ENCODE data around the gene UBN2.
A peak's percentile ranks its signal among the peaks of the same experiment; 100 is the strongest.

The UBN2 gene

DNA sequence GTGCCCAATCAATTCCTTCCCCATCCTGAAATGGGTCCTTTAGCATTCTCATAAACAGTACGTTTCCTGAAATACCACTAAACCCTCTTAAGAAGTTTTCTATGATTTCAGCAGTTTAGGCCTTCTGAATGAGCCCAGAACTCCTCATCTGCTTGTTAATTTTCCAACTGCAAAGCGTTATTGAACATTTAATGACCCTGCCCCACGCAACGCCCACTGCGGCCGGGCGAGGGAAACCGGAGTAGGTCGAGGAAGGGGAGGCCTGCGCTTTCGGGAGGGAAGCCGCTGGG is 608 bp upstream of the UBN2 start:
- TF ChIP-seq SPI1 (IDR thresholded peaks at IDR 0.05; ENCODE audit: low read depth, low read length) (no peak), POU2F2 (IDR thresholded peaks at IDR 0.05; ENCODE audit: low read depth, low read length) (no peak), PAX5 (IDR thresholded peaks at IDR 0.05; ENCODE audit: insufficient read depth, low read length, severe bottlenecking) (no peak)

DNA sequence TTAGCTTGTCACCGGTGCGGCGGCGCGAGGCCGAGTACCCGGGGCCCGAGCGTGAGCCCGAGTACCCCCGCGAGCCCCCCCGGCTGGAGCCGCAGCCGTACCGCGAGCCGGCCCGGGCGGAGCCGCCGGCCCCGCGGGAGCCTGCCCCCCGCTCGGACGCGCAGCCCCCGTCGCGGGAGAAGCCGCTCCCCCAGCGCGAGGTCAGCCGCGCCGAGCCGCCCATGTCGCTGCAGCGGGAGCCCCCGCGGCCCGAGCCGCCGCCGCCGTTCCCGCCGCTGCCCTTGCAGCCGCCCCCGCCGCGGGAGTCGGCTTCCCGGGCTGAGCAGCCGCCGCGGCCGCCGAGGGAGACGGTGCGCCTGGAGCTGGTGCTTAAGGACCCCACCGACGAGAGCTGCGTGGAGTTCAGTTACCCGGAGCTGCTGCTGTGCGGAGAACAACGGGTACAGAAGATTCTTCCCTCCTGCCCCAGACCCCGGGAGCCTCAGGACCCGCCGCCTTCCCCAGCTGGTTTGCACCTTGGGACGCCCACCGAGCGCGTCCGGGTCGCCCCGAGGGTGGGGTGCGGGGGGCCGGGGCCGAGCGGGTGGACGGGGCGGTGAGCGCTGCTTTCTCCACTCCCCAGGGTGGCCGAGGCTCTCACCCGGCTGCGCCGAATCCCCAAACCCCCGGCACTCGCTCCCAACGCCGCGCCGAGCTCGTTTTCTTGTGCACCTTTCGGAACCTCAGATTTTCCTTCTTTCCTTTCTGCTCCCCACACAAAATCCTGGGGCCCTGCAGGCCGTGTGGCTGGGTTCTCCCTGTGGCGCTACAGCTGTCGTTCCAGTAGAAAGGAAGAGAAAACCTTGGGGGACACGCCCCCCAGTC is 708 bp downstream of the UBN2 start:
- TF ChIP-seq POU2F2 (IDR thresholded peaks at IDR 0.05; ENCODE audit: low read depth, low read length), result no peak
- no peak for TF ChIP-seq POLR2A (IDR thresholded peaks at IDR 0.05; ENCODE audit: low read depth, low read length)
- no peak for TF ChIP-seq PAX5 (IDR thresholded peaks at IDR 0.05; ENCODE audit: insufficient read depth, low read length, severe bottlenecking)
- no peak for TF ChIP-seq SPI1 (IDR thresholded peaks at IDR 0.05; ENCODE audit: low read depth, low read length)
- no peak for TF ChIP-seq POLR2AphosphoS5 (IDR thresholded peaks at IDR 0.05; ENCODE audit: low read depth, low read length)
- TF ChIP-seq TAF1 (IDR thresholded peaks at IDR 0.05; ENCODE audit: low read depth, low read length), result no peak
- FAIRE-seq (peak; percentile 9), DNase-seq (ENCODE audit: insufficient read length, low spot score) (peak; percentile 41)

More for the DNA sequence above, 608 bp upstream of the UBN2 start:
- DNase-seq (ENCODE audit: insufficient read length, low spot score), result no peak
- no peak for FAIRE-seq

DNA sequence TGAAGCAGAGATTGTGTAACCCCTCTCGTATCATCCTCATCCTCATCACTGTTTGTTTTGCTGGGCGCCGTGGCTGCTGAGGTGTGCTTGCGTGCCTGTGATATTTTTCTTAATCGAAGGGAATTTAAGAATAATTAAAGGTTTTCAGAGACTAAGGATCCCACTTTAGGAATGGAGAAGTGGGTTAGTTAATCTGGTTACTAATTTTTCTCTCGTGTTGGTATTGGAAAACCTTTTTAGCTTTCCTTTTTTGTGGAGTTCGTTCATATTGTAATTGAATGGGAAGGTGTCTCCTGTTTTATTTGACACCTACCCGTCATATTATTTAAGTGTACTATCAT is 1.3 kb downstream of the UBN2 start:
- FAIRE-seq (no peak), DNase-seq (ENCODE audit: insufficient read length, low spot score) (no peak)
- TF ChIP-seq POLR2AphosphoS5 (IDR thresholded peaks at IDR 0.05; ENCODE audit: low read depth, low read length) (no peak), POU2F2 (IDR thresholded peaks at IDR 0.05; ENCODE audit: low read depth, low read length) (no peak), TAF1 (IDR thresholded peaks at IDR 0.05; ENCODE audit: low read depth, low read length) (no peak), PAX5 (IDR thresholded peaks at IDR 0.05; ENCODE audit: insufficient read depth, low read length, severe bottlenecking) (no peak), SPI1 (IDR thresholded peaks at IDR 0.05; ENCODE audit: low read depth, low read length) (no peak), POLR2A (IDR thresholded peaks at IDR 0.05; ENCODE audit: low read depth, low read length) (no peak)

DNA sequence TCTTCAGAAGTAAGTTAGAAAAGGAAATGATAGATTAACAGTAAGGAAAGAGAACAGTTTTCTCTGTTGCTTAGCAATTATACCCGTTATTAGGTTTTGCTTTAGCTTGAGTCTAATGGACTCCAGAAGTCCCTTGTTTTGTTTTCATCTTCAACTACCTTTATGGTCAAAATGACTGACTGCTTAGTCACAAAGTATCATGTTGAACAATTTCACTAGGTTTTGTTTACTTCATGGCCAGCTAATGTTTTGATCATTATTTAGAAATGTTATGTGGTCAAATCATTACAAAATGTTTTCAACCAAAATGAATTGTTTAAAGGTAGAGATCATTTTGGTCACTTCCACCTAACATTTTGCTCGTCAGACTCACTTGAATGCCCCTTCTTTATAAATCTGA is 1.9 kb downstream of the UBN2 start:
- DNase-seq (ENCODE audit: insufficient read length, low spot score), result no peak
- TF ChIP-seq PAX5 (IDR thresholded peaks at IDR 0.05; ENCODE audit: insufficient read depth, low read length, severe bottlenecking) (no peak), POLR2A (IDR thresholded peaks at IDR 0.05; ENCODE audit: low read depth, low read length) (no peak), POLR2AphosphoS5 (IDR thresholded peaks at IDR 0.05; ENCODE audit: low read depth, low read length) (no peak), SPI1 (IDR thresholded peaks at IDR 0.05; ENCODE audit: low read depth, low read length) (no peak), POU2F2 (IDR thresholded peaks at IDR 0.05; ENCODE audit: low read depth, low read length) (no peak), TAF1 (IDR thresholded peaks at IDR 0.05; ENCODE audit: low read depth, low read length) (no peak)

DNA sequence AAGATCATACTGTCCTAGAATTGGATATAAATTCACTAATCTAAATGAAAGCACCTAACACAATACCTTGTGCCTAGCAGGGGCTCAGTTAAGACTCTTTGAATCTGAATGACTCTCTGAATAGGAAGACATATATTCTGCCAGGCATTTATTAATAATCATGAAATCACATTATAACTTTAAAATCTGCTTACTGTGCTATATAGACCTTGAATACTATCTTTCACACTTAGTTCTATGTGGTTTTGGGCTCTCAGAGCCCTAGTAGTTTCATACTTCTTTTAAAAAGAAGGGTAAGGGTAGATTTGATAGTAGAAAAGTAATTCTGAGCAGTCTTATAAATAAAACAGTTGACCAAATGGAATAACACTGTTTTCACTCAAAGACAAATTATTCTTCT is 10.2 kb downstream of the UBN2 start:
- no peak for TF ChIP-seq PAX5 (IDR thresholded peaks at IDR 0.05; ENCODE audit: insufficient read depth, low read length, severe bottlenecking)
- TF ChIP-seq SPI1 (IDR thresholded peaks at IDR 0.05; ENCODE audit: low read depth, low read length), result no peak
- TF ChIP-seq POLR2A (IDR thresholded peaks at IDR 0.05; ENCODE audit: low read depth, low read length), result no peak
- no peak for TF ChIP-seq POU2F2 (IDR thresholded peaks at IDR 0.05; ENCODE audit: low read depth, low read length)
- no peak for TF ChIP-seq POLR2AphosphoS5 (IDR thresholded peaks at IDR 0.05; ENCODE audit: low read depth, low read length)
- no peak for TF ChIP-seq TAF1 (IDR thresholded peaks at IDR 0.05; ENCODE audit: low read depth, low read length)
- DNase-seq (ENCODE audit: insufficient read length, low spot score) (no peak), FAIRE-seq (no peak)

More for the DNA sequence above, 1.9 kb downstream of the UBN2 start:
- peak; percentile 61 for FAIRE-seq

DNA sequence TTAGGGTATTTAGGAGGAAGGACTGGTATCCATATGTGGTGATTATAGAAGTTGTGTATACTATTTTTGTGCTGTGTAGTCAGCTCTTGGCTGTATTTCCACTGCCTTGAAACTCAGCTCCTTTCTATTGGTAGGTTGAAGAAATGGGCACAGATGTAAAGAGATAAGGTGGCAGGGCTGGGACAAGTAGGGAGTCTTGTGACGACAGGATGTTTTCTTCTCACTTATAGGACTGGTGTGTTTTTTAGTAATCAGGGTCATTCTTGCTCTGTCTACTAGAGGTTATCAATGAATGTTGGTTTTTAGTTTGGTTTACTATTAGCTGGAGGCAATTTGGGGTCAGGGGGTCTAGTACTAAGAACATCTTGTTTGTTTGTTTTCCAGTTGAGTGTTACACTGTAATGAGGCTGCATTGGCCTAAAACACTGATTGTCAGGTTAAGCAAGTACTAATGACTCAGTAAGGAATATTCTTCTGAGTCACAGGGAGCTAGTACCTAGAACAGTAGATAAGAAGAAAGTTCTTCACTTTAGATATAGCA is 11.8 kb downstream of the UBN2 start:
- FAIRE-seq, result no peak
- no peak for DNase-seq (ENCODE audit: insufficient read length, low spot score)
- TF ChIP-seq POLR2AphosphoS5 (IDR thresholded peaks at IDR 0.05; ENCODE audit: low read depth, low read length), result no peak
- TF ChIP-seq POU2F2 (IDR thresholded peaks at IDR 0.05; ENCODE audit: low read depth, low read length), result no peak
- no peak for TF ChIP-seq PAX5 (IDR thresholded peaks at IDR 0.05; ENCODE audit: insufficient read depth, low read length, severe bottlenecking)
- TF ChIP-seq SPI1 (IDR thresholded peaks at IDR 0.05; ENCODE audit: low read depth, low read length), result no peak
- TF ChIP-seq POLR2A (IDR thresholded peaks at IDR 0.05; ENCODE audit: low read depth, low read length), result no peak
- no peak for TF ChIP-seq TAF1 (IDR thresholded peaks at IDR 0.05; ENCODE audit: low read depth, low read length)

DNA sequence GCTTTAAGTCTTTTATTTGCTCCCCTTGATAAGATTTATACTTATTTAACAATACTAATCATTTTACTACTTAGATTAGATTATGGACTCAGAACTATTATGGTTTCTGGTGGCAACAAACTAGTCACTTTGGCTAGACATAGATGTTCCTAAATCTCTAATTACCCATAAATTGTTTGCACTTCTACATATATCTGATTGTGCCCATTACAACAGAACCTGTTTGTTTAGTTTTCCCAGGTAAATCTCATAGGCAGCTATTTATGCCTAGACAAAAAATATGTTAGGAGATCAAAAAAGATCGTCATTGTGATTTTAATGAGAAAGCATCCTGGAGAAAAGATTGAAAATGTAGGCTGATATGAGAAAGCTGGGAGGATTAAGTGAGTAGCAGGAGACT is 14.4 kb downstream of the UBN2 start:
- FAIRE-seq (no peak), DNase-seq (ENCODE audit: insufficient read length, low spot score) (no peak)
- TF ChIP-seq POU2F2 (IDR thresholded peaks at IDR 0.05; ENCODE audit: low read depth, low read length) (no peak), POLR2AphosphoS5 (IDR thresholded peaks at IDR 0.05; ENCODE audit: low read depth, low read length) (no peak), PAX5 (IDR thresholded peaks at IDR 0.05; ENCODE audit: insufficient read depth, low read length, severe bottlenecking) (no peak), SPI1 (IDR thresholded peaks at IDR 0.05; ENCODE audit: low read depth, low read length) (no peak), POLR2A (IDR thresholded peaks at IDR 0.05; ENCODE audit: low read depth, low read length) (no peak), TAF1 (IDR thresholded peaks at IDR 0.05; ENCODE audit: low read depth, low read length) (no peak)

DNA sequence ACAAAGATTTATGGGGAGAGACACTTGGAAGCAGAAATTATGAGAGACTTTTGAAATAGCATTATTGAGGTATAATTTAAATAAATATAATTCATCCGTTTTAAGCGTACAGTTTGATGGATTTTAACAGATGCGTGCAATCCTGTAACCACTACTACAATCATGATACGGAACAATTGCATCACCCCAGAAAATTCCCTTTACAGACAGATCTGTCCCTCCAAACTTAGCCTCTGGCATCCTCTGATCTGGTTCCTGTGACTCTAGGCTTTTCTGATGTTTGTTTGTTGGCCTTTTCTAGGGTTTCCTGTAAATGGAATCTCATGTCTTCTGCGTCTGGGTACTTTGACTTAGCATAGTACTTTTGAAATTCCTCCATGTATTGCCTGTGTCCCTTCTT is 15.5 kb downstream of the UBN2 start:
- FAIRE-seq (no peak), DNase-seq (ENCODE audit: insufficient read length, low spot score) (no peak)
- TF ChIP-seq POLR2A (IDR thresholded peaks at IDR 0.05; ENCODE audit: low read depth, low read length), result no peak
- no peak for TF ChIP-seq SPI1 (IDR thresholded peaks at IDR 0.05; ENCODE audit: low read depth, low read length)
- TF ChIP-seq TAF1 (IDR thresholded peaks at IDR 0.05; ENCODE audit: low read depth, low read length), result no peak
- no peak for TF ChIP-seq POLR2AphosphoS5 (IDR thresholded peaks at IDR 0.05; ENCODE audit: low read depth, low read length)
- no peak for TF ChIP-seq PAX5 (IDR thresholded peaks at IDR 0.05; ENCODE audit: insufficient read depth, low read length, severe bottlenecking)
- TF ChIP-seq POU2F2 (IDR thresholded peaks at IDR 0.05; ENCODE audit: low read depth, low read length), result no peak

DNA sequence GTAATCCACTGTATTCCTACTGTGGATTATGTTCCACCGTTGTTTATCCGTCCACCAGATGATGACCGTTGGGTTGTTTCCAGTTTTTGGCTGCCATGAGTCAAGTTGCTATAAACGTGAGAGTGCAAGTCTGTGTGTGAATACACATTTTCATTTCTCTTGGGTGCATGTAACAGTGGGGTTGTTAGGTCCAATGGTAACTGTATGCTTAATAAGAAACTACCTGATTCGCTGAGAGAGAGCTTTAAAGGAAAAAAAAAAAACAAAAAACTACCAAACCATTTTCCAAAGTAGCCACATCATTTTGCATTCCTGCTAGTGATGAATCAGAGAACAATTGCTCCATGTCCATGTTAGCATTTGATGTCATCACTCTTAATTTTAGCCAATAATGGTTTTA is 15.9 kb downstream of the UBN2 start:
- DNase-seq (ENCODE audit: insufficient read length, low spot score), result no peak
- no peak for TF ChIP-seq POLR2AphosphoS5 (IDR thresholded peaks at IDR 0.05; ENCODE audit: low read depth, low read length)
- TF ChIP-seq SPI1 (IDR thresholded peaks at IDR 0.05; ENCODE audit: low read depth, low read length), result no peak
- no peak for TF ChIP-seq POU2F2 (IDR thresholded peaks at IDR 0.05; ENCODE audit: low read depth, low read length)
- no peak for TF ChIP-seq POLR2A (IDR thresholded peaks at IDR 0.05; ENCODE audit: low read depth, low read length)
- no peak for TF ChIP-seq TAF1 (IDR thresholded peaks at IDR 0.05; ENCODE audit: low read depth, low read length)
- TF ChIP-seq PAX5 (IDR thresholded peaks at IDR 0.05; ENCODE audit: insufficient read depth, low read length, severe bottlenecking), result no peak

More for the DNA sequence above, 15.9 kb downstream of the UBN2 start:
- FAIRE-seq, result no peak
